ENCODE data around the gene EGFR. TPM values are rescaled to one million over a fixed set of nuclear protein-coding genes. Genes with fewer than 3 reads are reported as not detected.

EGFR gene
- total RNA-seq, 1 donor from 2014 or later: 67.2 TPM

DNA sequence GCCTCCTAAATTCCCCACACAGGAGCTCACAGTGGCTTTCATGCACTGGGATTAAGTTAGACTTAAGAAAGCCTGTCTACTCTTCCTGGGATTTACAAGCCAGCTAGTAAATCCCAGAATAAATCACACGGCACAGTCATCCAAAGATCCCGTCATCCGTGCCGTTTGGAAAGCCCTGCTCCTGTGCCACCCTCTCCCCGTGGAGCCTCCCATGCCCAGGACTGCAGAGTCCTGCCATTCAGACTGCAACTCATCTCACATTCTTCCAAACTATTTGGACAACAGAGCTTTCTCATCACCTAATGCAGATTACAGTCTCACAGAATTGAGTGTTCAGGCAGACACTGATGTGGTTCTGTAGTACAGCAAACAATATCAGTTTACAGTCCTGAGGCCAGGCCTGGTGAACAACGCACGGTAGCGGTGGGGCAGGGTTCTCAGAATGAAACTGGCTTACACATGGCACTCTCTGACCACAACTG, 166.5 kb downstream of the EGFR start:
- H3K27me3 ChIP-seq (ENCODE audit: control insufficient read depth, insufficient read depth, low read length): no peaks in the 10 kb centered on the region
- H3K36me3 ChIP-seq (ENCODE audit: control insufficient read depth, insufficient read depth, low read length): no peaks in the 10 kb centered on the region
- no peak for DNase-seq (ENCODE audit: low read depth)
- H3K4me3 ChIP-seq (ENCODE audit: low read depth, low read length): no peak overlapping the region
- TF ChIP-seq, protein P1, sequence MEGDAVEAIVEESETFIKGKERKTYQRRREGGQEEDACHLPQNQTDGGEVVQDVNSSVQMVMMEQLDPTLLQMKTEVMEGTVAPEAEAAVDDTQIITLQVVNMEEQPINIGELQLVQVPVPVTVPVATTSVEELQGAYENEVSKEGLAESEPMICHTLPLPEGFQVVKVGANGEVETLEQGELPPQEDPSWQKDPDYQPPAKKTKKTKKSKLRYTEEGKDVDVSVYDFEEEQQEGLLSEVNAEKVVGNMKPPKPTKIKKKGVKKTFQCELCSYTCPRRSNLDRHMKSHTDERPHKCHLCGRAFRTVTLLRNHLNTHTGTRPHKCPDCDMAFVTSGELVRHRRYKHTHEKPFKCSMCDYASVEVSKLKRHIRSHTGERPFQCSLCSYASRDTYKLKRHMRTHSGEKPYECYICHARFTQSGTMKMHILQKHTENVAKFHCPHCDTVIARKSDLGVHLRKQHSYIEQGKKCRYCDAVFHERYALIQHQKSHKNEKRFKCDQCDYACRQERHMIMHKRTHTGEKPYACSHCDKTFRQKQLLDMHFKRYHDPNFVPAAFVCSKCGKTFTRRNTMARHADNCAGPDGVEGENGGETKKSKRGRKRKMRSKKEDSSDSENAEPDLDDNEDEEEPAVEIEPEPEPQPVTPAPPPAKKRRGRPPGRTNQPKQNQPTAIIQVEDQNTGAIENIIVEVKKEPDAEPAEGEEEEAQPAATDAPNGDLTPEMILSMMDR (IDR thresholded peaks at IDR 0.05; ENCODE audit: insufficient read depth, low read length, poor library complexity, severe bottlenecking): no peak

DNA sequence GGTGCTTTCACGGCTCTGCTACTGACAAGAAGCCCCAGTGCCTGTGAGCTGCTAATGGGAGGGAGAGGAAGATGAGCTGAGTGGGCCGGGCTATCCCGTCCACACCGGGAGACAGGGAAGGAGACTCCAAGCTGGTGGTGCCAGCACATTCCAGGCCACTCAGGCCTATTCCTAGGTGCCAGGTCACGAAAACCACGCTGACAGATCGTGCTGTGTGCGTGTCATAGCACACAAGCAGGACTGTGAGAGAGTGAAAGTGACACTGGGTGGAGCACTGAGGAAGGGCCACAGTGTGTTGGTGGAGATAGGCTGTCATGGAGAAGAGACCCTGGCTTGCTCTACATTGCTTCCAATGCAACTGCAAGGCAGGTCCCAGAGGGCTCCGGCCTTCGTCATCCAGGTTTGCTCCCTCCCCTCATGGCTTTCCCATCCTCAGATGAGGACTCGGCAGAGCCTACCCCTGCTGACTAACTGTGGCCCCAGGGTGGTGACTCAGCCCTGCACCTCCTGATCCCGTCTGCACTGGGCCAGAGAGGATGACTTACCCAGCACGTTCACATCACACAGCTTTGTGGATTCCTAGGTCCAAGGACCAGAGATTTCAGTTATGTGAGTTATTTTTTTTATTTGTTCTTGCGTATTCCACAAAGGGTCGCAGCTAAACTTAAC, 167.3 kb downstream of the EGFR start:
- H3K4me3 ChIP-seq (ENCODE audit: low read depth, low read length): no peak overlapping the region
- peak; percentile 85 for DNase-seq (ENCODE audit: low read depth)
- no peaks in the 10 kb centered on the region for H3K36me3 ChIP-seq (ENCODE audit: control insufficient read depth, insufficient read depth, low read length)
- no peaks in the 10 kb centered on the region for H3K27me3 ChIP-seq (ENCODE audit: control insufficient read depth, insufficient read depth, low read length)
- TF ChIP-seq, protein P1 (IDR thresholded peaks at IDR 0.05; ENCODE audit: insufficient read depth, low read length, poor library complexity, severe bottlenecking): no peak

DNA sequence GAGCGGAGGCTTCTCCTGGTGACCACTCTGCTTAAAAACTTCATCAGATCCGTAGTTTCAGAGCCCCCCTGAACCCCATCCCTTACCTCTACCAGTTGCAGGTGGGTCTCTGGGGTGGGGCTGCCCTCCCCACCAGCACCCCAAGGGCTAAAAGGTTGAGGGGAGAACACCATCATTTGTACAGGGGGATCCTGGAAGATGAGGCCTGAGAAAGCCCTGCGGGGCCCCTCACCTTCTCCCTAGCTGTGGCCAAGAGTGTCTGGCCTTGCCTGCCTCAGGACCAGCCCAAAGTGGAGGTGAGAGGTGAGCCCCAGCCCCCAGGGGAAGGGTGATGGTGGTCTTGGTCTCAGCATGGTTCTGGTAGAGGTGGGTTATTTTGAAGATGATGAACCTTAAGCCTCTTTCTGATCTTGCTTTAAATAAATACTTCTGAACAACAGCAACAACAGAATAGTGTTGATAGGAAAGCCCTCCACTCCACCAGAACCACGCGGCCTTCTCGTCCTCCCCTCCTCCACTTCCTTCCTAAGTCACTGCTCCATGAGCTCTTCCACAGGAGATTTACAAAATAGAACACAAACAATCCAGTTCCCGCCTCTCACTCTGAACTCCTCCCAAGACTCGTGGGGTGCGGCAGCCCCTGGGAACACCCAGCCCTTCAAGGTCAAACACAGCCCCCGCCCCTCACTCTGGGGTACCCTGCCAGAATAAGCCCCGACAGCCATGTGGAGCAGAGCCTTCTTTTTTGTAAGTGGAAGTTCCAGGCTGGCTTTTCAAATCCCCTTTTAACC, 169.1 kb downstream of the EGFR start:
- no peaks in the 10 kb centered on the region for H3K36me3 ChIP-seq (ENCODE audit: control insufficient read depth, insufficient read depth, low read length)
- H3K4me3 ChIP-seq (ENCODE audit: low read depth, low read length): no peak overlapping the region
- TF ChIP-seq, protein P1 (IDR thresholded peaks at IDR 0.05; ENCODE audit: insufficient read depth, low read length, poor library complexity, severe bottlenecking): no peak
- DNase-seq (ENCODE audit: low read depth): no peak
- no peaks in the 10 kb centered on the region for H3K27me3 ChIP-seq (ENCODE audit: control insufficient read depth, insufficient read depth, low read length)

DNA sequence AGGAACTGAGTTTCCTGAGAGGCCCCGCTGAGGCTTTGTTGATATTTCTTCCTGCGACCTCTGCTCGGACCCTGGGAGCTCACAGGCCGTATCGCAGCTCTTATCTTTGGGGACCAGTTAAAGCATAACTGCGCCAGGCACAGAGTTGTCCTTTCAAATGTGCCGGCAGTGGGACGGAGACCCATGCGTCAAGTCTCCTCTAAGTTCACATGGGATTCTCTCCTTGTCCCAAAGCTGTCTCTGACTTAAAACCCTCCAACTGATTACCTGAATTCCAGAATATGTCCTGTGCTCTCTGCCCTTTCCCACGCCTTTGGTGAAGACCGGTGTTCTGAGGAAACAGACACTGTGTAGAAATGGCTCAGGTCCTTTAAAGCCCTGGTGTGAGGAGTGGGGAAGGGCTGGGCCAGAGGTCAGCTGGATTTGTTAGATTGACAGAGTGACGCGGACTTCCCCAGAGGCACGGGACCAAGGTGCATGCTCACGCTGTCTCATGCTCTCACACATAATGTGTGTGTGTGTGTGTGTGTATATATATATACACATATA, 169.8 kb downstream of the EGFR start:
- no peaks in the 10 kb centered on the region for H3K27me3 ChIP-seq (ENCODE audit: control insufficient read depth, insufficient read depth, low read length)
- no peak overlapping the region for H3K4me3 ChIP-seq (ENCODE audit: low read depth, low read length)
- TF ChIP-seq, protein P1 (IDR thresholded peaks at IDR 0.05; ENCODE audit: insufficient read depth, low read length, poor library complexity, severe bottlenecking): no peak
- H3K36me3 ChIP-seq (ENCODE audit: control insufficient read depth, insufficient read depth, low read length): no peaks in the 10 kb centered on the region
- DNase-seq (ENCODE audit: low read depth): no peak

DNA sequence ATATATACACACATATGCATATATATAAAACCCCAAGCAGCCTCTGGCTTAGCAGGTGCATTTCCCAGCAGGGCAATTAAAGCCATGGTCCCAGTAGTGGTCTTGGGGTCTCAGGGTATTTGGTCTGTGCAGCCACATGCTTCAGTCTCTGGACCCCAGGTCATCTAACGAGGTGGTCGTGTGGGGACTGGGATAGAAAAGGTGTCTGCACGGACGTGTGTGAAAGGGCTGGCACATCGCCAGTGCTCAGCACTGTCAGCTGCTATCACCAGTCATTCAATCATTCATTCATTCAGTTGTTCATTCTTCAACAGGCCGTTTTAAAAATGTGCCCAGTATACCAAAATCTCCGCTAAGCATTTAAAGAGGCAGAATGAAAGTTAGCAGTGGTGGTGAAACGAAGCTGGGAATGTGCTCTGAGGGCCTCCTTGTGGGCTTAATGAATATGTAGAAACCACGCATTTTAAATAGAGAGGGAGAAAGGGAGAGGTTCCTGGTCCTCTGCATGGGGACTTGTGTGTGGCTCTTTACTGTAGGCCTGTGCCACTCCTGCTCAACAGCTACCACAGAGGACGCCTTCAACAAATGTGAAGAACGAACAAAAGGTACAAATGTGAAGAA, 170.4 kb downstream of the EGFR start:
- no peak for DNase-seq (ENCODE audit: low read depth)
- no peak overlapping the region for H3K4me3 ChIP-seq (ENCODE audit: low read depth, low read length)
- no peaks in the 10 kb centered on the region for H3K27me3 ChIP-seq (ENCODE audit: control insufficient read depth, insufficient read depth, low read length)
- H3K36me3 ChIP-seq (ENCODE audit: control insufficient read depth, insufficient read depth, low read length): no peaks in the 10 kb centered on the region
- TF ChIP-seq, protein P1 (IDR thresholded peaks at IDR 0.05; ENCODE audit: insufficient read depth, low read length, poor library complexity, severe bottlenecking): no peak
